H1 (cell line): ENCODE measurements around the gene ECI2. TPM values are rescaled to one million over a fixed set of nuclear protein-coding genes. Genes with fewer than 3 reads are reported as not detected.

ENCODE experiments used
- CTCF ChIA-PET: fragments of 300-600 bp; sonication (Branson Sonifier 250); formaldehyde crosslinking; loops from one replicate; lab custom pipeline; 2021; ENCODE audit not compliant: partially characterized antibody; lab: Charles Lee
- POLR2A ChIA-PET: fragments of 300-600 bp; sonication (Branson Sonifier 250); formaldehyde crosslinking; loops from one replicate; lab custom pipeline; 2021; ENCODE audit warnings: inconsistent platforms; ENCODE audit not compliant: partially characterized antibody; lab: Charles Lee
- DNase-seq, 2 experiments: peaks; one replicate each; pipeline versions ENCODE4 v3.0.0 to v3.0.0-alpha.2; 2010 to 2022; ENCODE audit warnings: low spot score in 2 of 2, low read depth in 1 of 2, mixed read lengths in 1 of 2
- FAIRE-seq: peaks from 2 replicates; lab custom pipeline; 2011; peaks lifted over from hg19 to GRCh38; lab: Jason Lieb, UNC
- H2AFZ ChIP-seq: 2 replicates; pipeline ENCODE4 v1.8.1; 2012; ENCODE audit warnings: low read length, inconsistent platforms
- H2AK5ac ChIP-seq: 2 replicates; pipeline ENCODE4 v1.6.1; 2013; ENCODE audit warnings: low read depth, low read length
- H2BK120ac ChIP-seq: replicated peaks from 2 replicates; pipeline ENCODE3; 2013; ENCODE audit warnings: low read depth, low read length, inconsistent platforms
- H2BK12ac ChIP-seq: 2 replicates; pipeline ENCODE4 v1.6.1; 2013; ENCODE audit warnings: low read depth, low read length
- H2BK15ac ChIP-seq: 2 replicates; pipeline ENCODE4 v1.6.1; 2013; ENCODE audit warnings: low read length
- H2BK20ac ChIP-seq: 2 replicates; pipeline ENCODE4 v1.6.1; 2013; ENCODE audit warnings: low read length
- H2BK5ac ChIP-seq: 2 replicates; pipeline ENCODE4 v1.6.1; 2013; ENCODE audit warnings: low read depth, low read length
- H3K14ac ChIP-seq: 2 replicates; pipeline ENCODE4 v1.6.1; 2013; ENCODE audit warnings: inconsistent platforms; ENCODE audit not compliant: insufficient read length
- H3K18ac ChIP-seq: 2 replicates; pipeline ENCODE4 v1.6.1; 2013; ENCODE audit warnings: low read length; ENCODE audit errors: extremely low read depth
- H3K23ac ChIP-seq: 2 replicates; pipeline ENCODE4 v1.6.1; 2013; ENCODE audit warnings: inconsistent platforms; ENCODE audit not compliant: insufficient read length
- H3K23me2 ChIP-seq: 2 replicates; pipeline ENCODE4 v1.6.1; 2013; ENCODE audit warnings: low read depth, low read length
- H3K27ac ChIP-seq: 2 replicates; pipeline ENCODE4 v1.6.1; 2011; ENCODE audit warnings: low read depth, low read length, inconsistent platforms
- H3K27me3 ChIP-seq, 4 experiments: replicated peaks in 1 of 4; 1 replicate in 1 of 4; 2 replicates in 3 of 4; pipeline versions ENCODE4 v1.6.1 to v1.8.1; 2011 to 2013; ENCODE audit warnings: low read length in 3 of 4, mild to moderate bottlenecking in 3 of 4, inconsistent platforms in 2 of 4, mixed read lengths in 2 of 4, moderate library complexity in 1 of 4; ENCODE audit not compliant: control insufficient read depth in 3 of 4, insufficient read depth in 3 of 4; ENCODE audit errors: extremely low read depth in 1 of 4
- H3K36me3 ChIP-seq, 4 experiments: 2 replicates each; pipeline versions ENCODE4 v1.6.1 to v1.8.1; 2011 to 2013; ENCODE audit warnings: mild to moderate bottlenecking in 4 of 4, low read length in 3 of 4, moderate library complexity in 2 of 4, control low read depth in 1 of 4, inconsistent platforms in 1 of 4; ENCODE audit not compliant: insufficient read depth in 4 of 4, control insufficient read depth in 2 of 4
- H3K4ac ChIP-seq: replicated peaks from 2 replicates; pipeline ENCODE3; 2013; ENCODE audit warnings: low read length, low read depth, mixed read lengths, inconsistent platforms; ENCODE audit not compliant: insufficient read length
- H3K4me1 ChIP-seq, 4 experiments: replicated peaks in 1 of 4; 1 replicate in 1 of 4; 2 replicates in 3 of 4; pipeline versions ENCODE4 v1.6.1 to v1.8.1; 2011 to 2013; ENCODE audit warnings: low read length in 3 of 4, inconsistent platforms in 2 of 4, mixed read lengths in 1 of 4; ENCODE audit not compliant: insufficient read depth in 4 of 4, control insufficient read depth in 3 of 4
- H3K4me2 ChIP-seq, 2 experiments: 2 replicates each; pipeline versions ENCODE4 v1.6.1 to v1.8.1; 2011 to 2013; ENCODE audit warnings: low read depth in 2 of 2, low read length in 2 of 2, control low read depth in 1 of 2, inconsistent platforms in 1 of 2, mild to moderate bottlenecking in 1 of 2; ENCODE audit not compliant: insufficient read depth in 1 of 2
- H3K4me3 ChIP-seq, 4 experiments: fragments of 200-600, 300-600 bp in 1 of 4; sonication (generic), shearing (Covaris generic), sonication (Bioruptor Twin) in 1 of 4; 2 replicates each; pipeline versions ENCODE4 v1.5.1 to v1.8.1; 2011 to 2016; ENCODE audit warnings: low read length in 4 of 4, low read depth in 3 of 4, control low read depth in 2 of 4, inconsistent platforms in 2 of 4, mild to moderate bottlenecking in 2 of 4, mixed read lengths in 1 of 4, moderate library complexity in 1 of 4; ENCODE audit not compliant: insufficient read depth in 2 of 4; ENCODE audit errors: extremely low read depth in 1 of 4
- H3K56ac ChIP-seq: replicated peaks from 2 replicates; pipeline ENCODE3; 2013; ENCODE audit warnings: low read depth, mild to moderate bottlenecking, mixed read lengths, low read length, inconsistent platforms; ENCODE audit not compliant: insufficient read length
- H3K79me1 ChIP-seq: 2 replicates; pipeline ENCODE4 v1.6.1; 2013; ENCODE audit warnings: low read depth, low read length, control low read depth
- H3K79me2 ChIP-seq, 2 experiments: 2 replicates each; pipeline versions ENCODE4 v1.6.1 to v1.8.1; 2012 to 2013; ENCODE audit warnings: low read length in 2 of 2, mild to moderate bottlenecking in 2 of 2, inconsistent platforms in 1 of 2; ENCODE audit not compliant: insufficient read depth in 2 of 2, control insufficient read depth in 1 of 2
- H3K9ac ChIP-seq, 4 experiments: replicated peaks in 1 of 4; 1 replicate in 1 of 4; 2 replicates in 3 of 4; pipeline versions ENCODE4 v1.6.1 to v1.8.1; 2011 to 2013; ENCODE audit warnings: low read depth in 3 of 4, low read length in 3 of 4, control low read depth in 2 of 4, mild to moderate bottlenecking in 2 of 4, moderate library complexity in 2 of 4, inconsistent platforms in 1 of 4; ENCODE audit errors: extremely low read depth in 1 of 4
- H3K9me3 ChIP-seq, 2 experiments: 2 replicates each; pipeline versions ENCODE4 v1.6.1 to v1.8.1; 2012 to 2013; ENCODE audit warnings: mild to moderate bottlenecking in 2 of 2, moderate library complexity in 2 of 2, control low read depth in 1 of 2, inconsistent platforms in 1 of 2, low read depth in 1 of 2, low read length in 1 of 2, mixed read lengths in 1 of 2; ENCODE audit not compliant: insufficient read depth in 2 of 2
- H4K20me1 ChIP-seq, 2 experiments: replicated peaks in 1 of 2; 2 replicates each; pipeline versions ENCODE3 to v1.8.1; 2011 to 2013; ENCODE audit warnings: inconsistent platforms in 2 of 2, low read length in 2 of 2, mild to moderate bottlenecking in 1 of 2; ENCODE audit not compliant: insufficient read depth in 2 of 2, control insufficient read depth in 1 of 2
- H4K5ac ChIP-seq: 2 replicates; pipeline ENCODE4 v1.6.1; 2013; ENCODE audit warnings: low read length, low read depth, mixed read lengths, inconsistent platforms; ENCODE audit not compliant: insufficient read length
- H4K8ac ChIP-seq: 2 replicates; pipeline ENCODE4 v1.8.0; 2013; ENCODE audit warnings: mild to moderate bottlenecking, moderate library complexity, low read length, inconsistent platforms; ENCODE audit not compliant: insufficient read depth; ENCODE audit errors: extremely low read depth
- H4K91ac ChIP-seq: replicated peaks from 2 replicates; pipeline ENCODE3; 2013; ENCODE audit warnings: low read length, mixed read lengths, inconsistent platforms; ENCODE audit not compliant: insufficient read length
- CBX8 ChIP-seq: fragments of 300-800, 300-1000 bp; sonication (generic); IDR thresholded peaks from 2 replicates; pipeline ENCODE4 v1.7.1; 2016; ENCODE audit warnings: low read depth, low read length, borderline replicate concordance
- CHD1 ChIP-seq: IDR thresholded peaks from 2 replicates; pipeline ENCODE4 v1.6.1; 2012; ENCODE audit warnings: low read depth, low read length, improper control_type of control experiment
- CTBP2 ChIP-seq: IDR thresholded peaks from 2 replicates; pipeline ENCODE4 v1.7.0; 2011; ENCODE audit warnings: borderline replicate concordance, mild to moderate bottlenecking, moderate library complexity, mixed read lengths, low read length; ENCODE audit not compliant: insufficient read depth, insufficient read length
- CTCF ChIP-seq, 3 experiments: IDR thresholded peaks; 1 replicate in 2 of 3; 2 replicates in 1 of 3; pipeline versions ENCODE4 v1.5.1 to v1.6.1; 2011; ENCODE audit warnings: low read length in 3 of 3, mild to moderate bottlenecking in 3 of 3, inconsistent platforms in 2 of 3, low read depth in 1 of 3, moderate library complexity in 1 of 3; ENCODE audit not compliant: insufficient read depth in 1 of 3; ENCODE audit errors: control extremely low read depth in 1 of 3
- KDM5A ChIP-seq: fragments of 200-600 bp; IDR thresholded peaks from 2 replicates; pipeline ENCODE4 v1.7.1; 2012; ENCODE audit warnings: mild to moderate bottlenecking, low read length, inconsistent platforms, mixed read lengths
- POU5F1 ChIP-seq: IDR thresholded peaks from 2 replicates; pipeline ENCODE4 v1.6.1; 2011; ENCODE audit warnings: low read depth, mild to moderate bottlenecking, low read length, moderate library complexity
- RXRA ChIP-seq: IDR thresholded peaks from 2 replicates; pipeline ENCODE4 v1.6.1; 2011; ENCODE audit warnings: low read depth, mild to moderate bottlenecking, low read length, moderate library complexity; ENCODE audit not compliant: insufficient read depth
- SRF ChIP-seq: IDR thresholded peaks from 2 replicates; pipeline ENCODE4 v1.6.1; 2011; ENCODE audit warnings: mild to moderate bottlenecking, low read depth, low read length, moderate library complexity
- SUZ12 ChIP-seq: fragments of 200-600 bp; sonication (generic); IDR thresholded peaks from 2 replicates; pipeline ENCODE4 v1.6.1; 2012; ENCODE audit warnings: mild to moderate bottlenecking, inconsistent platforms, low read length, moderate library complexity, mixed read lengths
- TAF1 ChIP-seq: IDR thresholded peaks from 2 replicates; pipeline ENCODE4 v1.6.1; 2011; ENCODE audit warnings: mild to moderate bottlenecking, low read depth, low read length
- TCF12 ChIP-seq: IDR thresholded peaks from 2 replicates; pipeline ENCODE4 v1.6.1; 2011; ENCODE audit warnings: low read depth, mild to moderate bottlenecking, low read length
- ZNF274 ChIP-seq: IDR thresholded peaks from 2 replicates; pipeline ENCODE4 v1.7.0; 2012; ENCODE audit warnings: low read length, borderline replicate concordance; ENCODE audit errors: extremely low read depth
- WGBS, 2 experiments: shearing (Covaris generic) in 1 of 2; methylation state at CpG; one replicate each; pipeline versions ENCODE4 v1.1.6 to v1.1.7; 2013 to 2015; ENCODE audit warnings: low lambda C conversion rate in 2 of 2, mixed read lengths in 2 of 2, inconsistent platforms in 1 of 2, low coverage in 1 of 2, missing lambda C conversion rate in 1 of 2; ENCODE audit not compliant: insufficient replicate concordance in 2 of 2, insufficient coverage in 1 of 2, insufficient read length in 1 of 2; ENCODE audit errors: extremely low coverage in 1 of 2, missing lambda C conversion rate in 1 of 2; 5-methylcytosine and 5-hydroxymethylcytosine counted together
- polyA plus RNA-seq, 7 experiments: library from polyadenylated mRNA; depleted of rRNA in 3 of 7; stranded (reverse) in 5 of 7; unstranded in 2 of 7; fragments of >200 nt in 5 of 7; fragments of 200-250 nt in 2 of 7; gene quantifications; 1 replicate in 5 of 7; 2 replicates in 1 of 7; 4 replicates in 1 of 7; pipeline versions ENCODE4 v1.2.1 to v1.2.3, GENCODE V29; 2011 to 2013; ENCODE audit warnings: missing spikeins in 2 of 7, mixed read lengths in 2 of 7
- total RNA-seq: library from RNA; stranded (reverse); fragmentation: NEBNext Ultra II Directional; extraction: Animal tissue kit (Norgen Biotek cat#: 25700); gene quantifications from 2 replicates; pipeline ENCODE4 v1.2.1, GENCODE V29; 2021

The ECI2 gene
- total and polyA plus RNA-seq, 2 of the 8 experiments (the other 6 are each of a cell fraction or from before 2014, with no cell fraction given) = 40.4 to 70.8 TPM

- no peak overlapping the region for H3K23ac ChIP-seq
- H3K4ac ChIP-seq = no peak overlapping the region
- DNase-seq (no peak), FAIRE-seq (no peak)
- H3K79me2 ChIP-seq = no peaks in the 10 kb centered on the region
- H3K4me2 ChIP-seq = no peak overlapping the region
- H3K4me3 ChIP-seq = no peak overlapping the region
- POLR2A ChIA-PET = interaction anchor here (1.5 to 2.1 kb wide), 4 partner anchors 10 to 22 kb away, joined by 4 to 5 read pairs (median 4); partner anchors contain the start of gene ECI2
- no peak overlapping the region for H3K18ac ChIP-seq
- H2AK5ac ChIP-seq = no peak overlapping the region
- H2BK20ac ChIP-seq = no peak overlapping the region
- H3K23me2 ChIP-seq = no peaks in the 10 kb centered on the region
- H3K9ac ChIP-seq = no peak overlapping the region
- H3K79me1 ChIP-seq = no peaks in the 10 kb centered on the region
- H3K9me3 ChIP-seq = peaks cover 0 to 4% of the 10 kb centered on the region in 2 experiments; a peak in 1 of 4 replicates
- peaks cover 0 to 31% (median 18%) of the 10 kb centered on the region in 4 experiments for H3K36me3 ChIP-seq
- no peak overlapping the region for H3K56ac ChIP-seq
- no peak overlapping the region for H2BK5ac ChIP-seq
- H2BK120ac ChIP-seq = no peak overlapping the region
- 93% methylated on average over 3 of the region's 3 CpGs; no CpG with 5 or more reads in 1 of the 2 experiments for WGBS, 2 experiments
- H3K14ac ChIP-seq = no peak overlapping the region
- no peak overlapping the region for H2BK15ac ChIP-seq
- H3K27me3 ChIP-seq = no peaks in the 10 kb centered on the region
- no peak overlapping the region for H4K5ac ChIP-seq
- H2AFZ ChIP-seq = no peak overlapping the region
- H4K8ac ChIP-seq = no peak overlapping the region
- H3K27ac ChIP-seq = no peak overlapping the region
- H4K20me1 ChIP-seq = no peaks in the 10 kb centered on the region
- no peak overlapping the region for H2BK12ac ChIP-seq
- H3K4me1 ChIP-seq = no peaks in the 10 kb centered on the region
- no peak overlapping the region for H4K91ac ChIP-seq
- CTCF ChIA-PET = interaction anchor here (0.6 to 1.4 kb wide), 5 partner anchors 20 to 99 kb away, joined by 3 to 5 read pairs (median 3); a partner anchor contains a TSS
- no peak for TF ChIP-seq SRF
- no peak for TF ChIP-seq POU5F1
- no peak for TF ChIP-seq ZNF274
- TF ChIP-seq SUZ12 = no peak
- no peak for TF ChIP-seq TAF1
- TF ChIP-seq TCF12 = no peak
- TF ChIP-seq CBX8 = no peak
- TF ChIP-seq CHD1 = no peak
- no peak for TF ChIP-seq KDM5A
- no peak for TF ChIP-seq RXRA
- no peak for TF ChIP-seq CTCF (IDR thresholded peaks at IDR 0.05; ENCODE audit: control extremely low read depth in 1 of 3, insufficient read depth in 1 of 3, low read depth in 1 of 3, low read length in 3 of 3)
- TF ChIP-seq CTBP2 = no peak
These were observed 21.3 kb downstream of the ECI2 start for GRCh38 chr6:4114123-4114522.
